ENCODE measurements around the gene RAB33B.
A peak's percentile ranks its signal among the peaks of the same experiment; 100 is the strongest.

RAB33B gene

DNA sequence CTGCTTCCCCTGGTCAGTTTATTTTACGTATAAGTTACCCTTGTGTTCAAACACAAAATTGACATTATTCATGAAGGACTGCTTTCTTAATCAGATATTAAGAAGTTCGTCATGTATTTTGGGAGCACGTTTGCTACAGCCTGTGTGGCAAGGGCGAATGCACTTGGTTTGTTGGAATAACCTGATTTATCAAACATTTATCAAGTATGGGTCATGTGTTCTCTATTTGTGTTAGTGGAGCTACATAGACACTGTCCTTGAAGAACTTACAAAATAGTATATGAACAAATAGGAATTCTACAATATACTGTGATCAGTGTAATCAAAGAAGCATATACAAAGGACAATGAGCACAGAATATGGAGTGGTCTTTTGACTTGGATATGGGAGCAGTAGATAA is 22.4 kb downstream of the RAB33B start:
- TF ChIP-seq PAX5 (IDR thresholded peaks at IDR 0.05; ENCODE audit: insufficient read depth, low read length, severe bottlenecking) (no peak), POLR2AphosphoS5 (IDR thresholded peaks at IDR 0.05; ENCODE audit: low read depth, low read length) (no peak), POLR2A (IDR thresholded peaks at IDR 0.05; ENCODE audit: low read depth, low read length) (no peak), SPI1 (IDR thresholded peaks at IDR 0.05; ENCODE audit: low read depth, low read length) (no peak), POU2F2 (IDR thresholded peaks at IDR 0.05; ENCODE audit: low read depth, low read length) (no peak), TAF1 (IDR thresholded peaks at IDR 0.05; ENCODE audit: low read depth, low read length) (no peak)
- peak; percentile 38 for FAIRE-seq
- DNase-seq (ENCODE audit: insufficient read length, low spot score): no peak

DNA sequence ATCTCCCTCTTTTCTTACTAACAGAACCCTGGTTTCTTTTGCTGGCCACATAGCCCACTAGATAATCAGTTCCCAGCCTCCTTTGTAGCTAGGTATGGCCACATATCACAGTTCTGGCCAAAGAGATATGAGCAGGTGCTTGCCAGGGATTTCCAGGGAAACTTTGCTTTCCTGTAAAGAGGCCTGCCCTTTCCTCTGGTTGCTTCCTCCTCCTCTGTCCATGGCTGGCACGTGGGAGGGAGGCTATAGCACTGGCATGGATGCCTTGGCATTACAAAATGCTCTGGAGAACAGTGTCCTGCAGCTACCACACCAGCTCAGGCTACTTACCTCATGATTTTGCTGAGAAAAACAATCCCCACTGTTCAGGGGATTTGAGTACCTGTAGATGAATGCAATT is 27.5 kb downstream of the RAB33B start:
- DNase-seq (ENCODE audit: insufficient read length, low spot score) (no peak), FAIRE-seq (no peak)
- TF ChIP-seq POLR2A (IDR thresholded peaks at IDR 0.05; ENCODE audit: low read depth, low read length) (no peak), POLR2AphosphoS5 (IDR thresholded peaks at IDR 0.05; ENCODE audit: low read depth, low read length) (no peak), POU2F2 (IDR thresholded peaks at IDR 0.05; ENCODE audit: low read depth, low read length) (no peak), PAX5 (IDR thresholded peaks at IDR 0.05; ENCODE audit: insufficient read depth, low read length, severe bottlenecking) (no peak), TAF1 (IDR thresholded peaks at IDR 0.05; ENCODE audit: low read depth, low read length) (no peak), SPI1 (IDR thresholded peaks at IDR 0.05; ENCODE audit: low read depth, low read length) (no peak)

DNA sequence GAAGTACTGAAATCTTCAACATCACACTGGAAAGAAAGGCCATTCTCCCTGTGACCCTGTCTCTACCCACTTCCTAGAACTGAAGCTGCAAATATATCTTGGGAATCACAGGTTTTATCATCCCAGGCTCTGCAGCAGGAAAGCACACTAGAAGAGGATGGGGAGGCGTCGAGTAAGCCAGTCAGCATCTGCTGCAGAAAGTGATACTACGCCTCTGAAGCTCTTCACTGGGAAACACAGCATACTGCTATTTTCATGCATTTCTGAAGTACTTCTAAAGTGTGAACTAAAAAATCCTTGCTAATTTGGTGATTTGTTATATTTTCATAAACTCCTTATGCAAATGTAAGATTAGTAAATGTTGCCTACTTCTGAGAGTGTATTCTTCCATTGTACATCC is 29.1 kb downstream of the RAB33B start:
- TF ChIP-seq POLR2A (IDR thresholded peaks at IDR 0.05; ENCODE audit: low read depth, low read length): no peak
- no peak for DNase-seq (ENCODE audit: insufficient read length, low spot score)
- FAIRE-seq: no peak

DNA sequence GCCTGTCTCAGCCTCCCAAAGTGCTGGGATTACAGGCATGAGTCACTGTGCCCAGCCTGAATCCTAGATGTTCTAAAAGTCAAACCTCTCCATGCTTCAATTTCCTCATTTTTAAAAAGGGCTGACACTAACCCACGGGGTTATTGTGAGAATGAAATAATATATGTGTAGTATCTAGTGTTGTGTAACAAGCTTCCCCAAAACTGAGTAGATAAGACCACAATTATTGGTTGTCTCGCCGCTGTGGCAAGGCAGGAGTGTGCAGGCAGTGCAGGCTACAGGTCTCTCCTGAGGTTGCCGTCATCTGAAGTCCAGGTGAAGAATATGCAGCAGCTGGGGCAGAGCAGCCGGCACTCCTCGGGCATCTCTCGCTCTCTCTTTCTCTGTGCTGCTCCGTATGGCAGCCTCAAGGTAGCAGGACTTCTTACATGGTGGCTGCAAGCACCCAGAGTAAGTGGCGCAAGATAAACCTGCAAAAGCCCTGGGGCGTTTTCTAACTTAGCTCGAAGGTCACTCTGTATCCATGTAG is 30.9 kb downstream of the RAB33B start:
- TF ChIP-seq POLR2A (IDR thresholded peaks at IDR 0.05; ENCODE audit: low read depth, low read length) (no peak), POLR2AphosphoS5 (IDR thresholded peaks at IDR 0.05; ENCODE audit: low read depth, low read length) (no peak), SPI1 (IDR thresholded peaks at IDR 0.05; ENCODE audit: low read depth, low read length) (no peak), TAF1 (IDR thresholded peaks at IDR 0.05; ENCODE audit: low read depth, low read length) (no peak), PAX5 (IDR thresholded peaks at IDR 0.05; ENCODE audit: insufficient read depth, low read length, severe bottlenecking) (no peak), POU2F2 (IDR thresholded peaks at IDR 0.05; ENCODE audit: low read depth, low read length) (no peak)
- FAIRE-seq: no peak
- no peak for DNase-seq (ENCODE audit: insufficient read length, low spot score)

DNA sequence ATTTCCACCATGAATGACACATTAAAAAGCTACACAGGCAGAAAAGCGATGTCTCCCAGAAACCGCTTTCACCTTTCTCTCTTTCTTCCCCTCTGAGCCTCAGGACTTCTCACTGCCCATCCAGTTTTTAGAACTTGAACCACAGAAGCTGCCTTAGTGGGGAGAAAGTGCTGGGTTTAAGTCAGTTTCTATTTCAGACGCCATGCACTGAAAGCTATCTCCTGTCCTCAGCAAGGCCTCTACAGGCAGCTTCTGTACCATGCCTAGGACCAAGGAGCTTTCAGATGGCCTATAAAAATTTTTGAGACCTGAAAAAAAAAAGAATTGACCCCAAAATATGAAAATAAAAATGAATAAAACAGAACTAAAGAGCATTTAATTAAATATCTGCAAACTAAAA is 34.5 kb downstream of the RAB33B start:
- DNase-seq (ENCODE audit: insufficient read length, low spot score): no peak
- TF ChIP-seq POLR2A (IDR thresholded peaks at IDR 0.05; ENCODE audit: low read depth, low read length) (no peak), SPI1 (IDR thresholded peaks at IDR 0.05; ENCODE audit: low read depth, low read length) (no peak), POU2F2 (IDR thresholded peaks at IDR 0.05; ENCODE audit: low read depth, low read length) (no peak), TAF1 (IDR thresholded peaks at IDR 0.05; ENCODE audit: low read depth, low read length) (no peak), PAX5 (IDR thresholded peaks at IDR 0.05; ENCODE audit: insufficient read depth, low read length, severe bottlenecking) (no peak), POLR2AphosphoS5 (IDR thresholded peaks at IDR 0.05; ENCODE audit: low read depth, low read length) (no peak)
- FAIRE-seq: no peak

DNA sequence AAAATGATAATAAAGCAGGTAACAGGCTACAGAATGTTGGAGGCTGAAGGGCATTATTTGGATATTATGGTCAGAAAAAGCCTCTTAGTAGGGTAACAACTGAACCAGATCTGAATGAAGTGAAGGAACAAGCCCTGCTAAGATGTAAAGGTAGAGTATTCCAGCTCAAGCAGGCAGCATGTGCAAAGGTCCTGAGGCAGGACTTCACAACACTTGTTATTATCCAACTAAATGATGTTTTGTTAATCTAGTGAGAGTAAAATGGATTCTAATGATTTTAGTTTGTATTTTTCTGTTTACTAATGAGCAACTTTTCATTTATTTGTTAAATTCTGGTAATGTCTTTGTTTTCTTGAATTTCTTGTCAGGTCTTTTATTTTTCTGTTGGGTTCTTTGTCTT is 35.7 kb downstream of the RAB33B start:
- no peak for TF ChIP-seq POU2F2 (IDR thresholded peaks at IDR 0.05; ENCODE audit: low read depth, low read length)
- no peak for TF ChIP-seq PAX5 (IDR thresholded peaks at IDR 0.05; ENCODE audit: insufficient read depth, low read length, severe bottlenecking)
- no peak for TF ChIP-seq TAF1 (IDR thresholded peaks at IDR 0.05; ENCODE audit: low read depth, low read length)
- TF ChIP-seq POLR2AphosphoS5 (IDR thresholded peaks at IDR 0.05; ENCODE audit: low read depth, low read length): no peak
- no peak for TF ChIP-seq SPI1 (IDR thresholded peaks at IDR 0.05; ENCODE audit: low read depth, low read length)
- TF ChIP-seq POLR2A (IDR thresholded peaks at IDR 0.05; ENCODE audit: low read depth, low read length): no peak
- DNase-seq (ENCODE audit: insufficient read length, low spot score): no peak
- no peak for FAIRE-seq

DNA sequence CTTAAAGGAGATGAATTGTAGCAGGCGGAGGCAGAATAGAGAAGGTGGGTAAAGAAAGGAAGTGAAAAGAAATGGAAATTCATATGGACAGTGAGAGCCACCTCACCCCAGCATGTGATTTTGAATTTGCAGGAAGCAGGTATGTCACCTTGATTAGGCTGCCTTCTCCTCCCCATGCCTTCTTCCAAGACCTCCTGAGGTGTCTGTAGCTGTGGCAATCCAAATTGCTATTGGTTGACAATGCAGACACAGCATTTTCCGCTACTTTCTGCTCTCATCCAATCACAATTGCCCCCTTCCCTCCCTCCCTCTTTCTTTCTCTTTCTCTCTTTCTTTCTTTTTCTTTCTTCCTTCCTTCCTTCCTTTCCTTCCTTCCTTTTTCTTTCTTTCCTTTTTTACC is 38.5 kb downstream of the RAB33B start:
- FAIRE-seq (no peak), DNase-seq (ENCODE audit: insufficient read length, low spot score) (no peak)
- TF ChIP-seq SPI1 (IDR thresholded peaks at IDR 0.05; ENCODE audit: low read depth, low read length): no peak
- TF ChIP-seq TAF1 (IDR thresholded peaks at IDR 0.05; ENCODE audit: low read depth, low read length): no peak
- TF ChIP-seq PAX5 (IDR thresholded peaks at IDR 0.05; ENCODE audit: insufficient read depth, low read length, severe bottlenecking): no peak
- no peak for TF ChIP-seq POLR2A (IDR thresholded peaks at IDR 0.05; ENCODE audit: low read depth, low read length)
- no peak for TF ChIP-seq POLR2AphosphoS5 (IDR thresholded peaks at IDR 0.05; ENCODE audit: low read depth, low read length)
- no peak for TF ChIP-seq POU2F2 (IDR thresholded peaks at IDR 0.05; ENCODE audit: low read depth, low read length)

DNA sequence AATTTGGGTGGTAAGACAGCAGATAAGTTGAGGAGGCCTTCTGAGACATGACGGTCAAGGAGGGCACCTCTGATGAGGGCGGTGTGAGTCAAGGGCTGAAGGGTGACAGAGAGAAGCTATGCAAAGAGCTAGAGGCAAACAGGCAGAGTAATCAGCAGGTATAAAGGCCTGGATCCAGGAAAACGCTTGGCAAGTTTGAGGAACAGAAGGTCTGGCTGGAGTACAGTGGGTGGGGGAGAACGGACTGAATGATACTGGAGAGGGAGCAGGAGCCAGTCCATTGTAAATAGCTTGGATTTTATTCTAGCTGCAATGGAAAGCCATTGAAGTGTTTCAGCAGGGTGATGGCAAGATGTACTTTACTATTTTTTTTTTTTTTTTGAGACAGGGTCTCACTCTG is 39.3 kb downstream of the RAB33B start:
- DNase-seq (ENCODE audit: insufficient read length, low spot score) (no peak), FAIRE-seq (no peak)
- TF ChIP-seq POLR2AphosphoS5 (IDR thresholded peaks at IDR 0.05; ENCODE audit: low read depth, low read length) (no peak), POLR2A (IDR thresholded peaks at IDR 0.05; ENCODE audit: low read depth, low read length) (no peak), SPI1 (IDR thresholded peaks at IDR 0.05; ENCODE audit: low read depth, low read length) (no peak), PAX5 (IDR thresholded peaks at IDR 0.05; ENCODE audit: insufficient read depth, low read length, severe bottlenecking) (no peak), TAF1 (IDR thresholded peaks at IDR 0.05; ENCODE audit: low read depth, low read length) (no peak), POU2F2 (IDR thresholded peaks at IDR 0.05; ENCODE audit: low read depth, low read length) (no peak)

DNA sequence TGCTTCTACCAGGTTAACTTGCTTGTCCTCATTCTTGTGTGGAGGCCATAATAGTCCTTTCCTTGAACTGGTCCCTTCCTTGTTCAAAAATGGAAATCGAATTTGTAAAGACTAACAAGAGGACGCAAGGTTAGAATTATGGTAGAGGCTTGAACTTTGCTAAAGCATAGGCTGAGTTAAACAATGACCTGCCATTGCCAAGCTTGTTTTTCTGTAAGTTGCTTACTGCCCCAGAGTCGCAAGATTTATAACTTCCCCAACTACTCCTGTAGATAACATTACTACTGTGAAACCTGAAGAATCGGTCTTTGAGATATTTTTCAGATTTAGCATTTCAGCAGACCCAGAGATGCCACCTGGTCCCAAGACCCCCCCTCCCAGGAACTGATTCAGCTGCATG is 45.3 kb downstream of the RAB33B start:
- DNase-seq (ENCODE audit: insufficient read length, low spot score) (no peak), FAIRE-seq (no peak)
- TF ChIP-seq PAX5 (IDR thresholded peaks at IDR 0.05; ENCODE audit: insufficient read depth, low read length, severe bottlenecking): no peak
- no peak for TF ChIP-seq POLR2AphosphoS5 (IDR thresholded peaks at IDR 0.05; ENCODE audit: low read depth, low read length)
- no peak for TF ChIP-seq POLR2A (IDR thresholded peaks at IDR 0.05; ENCODE audit: low read depth, low read length)
- no peak for TF ChIP-seq TAF1 (IDR thresholded peaks at IDR 0.05; ENCODE audit: low read depth, low read length)
- TF ChIP-seq POU2F2 (IDR thresholded peaks at IDR 0.05; ENCODE audit: low read depth, low read length): no peak
- TF ChIP-seq SPI1 (IDR thresholded peaks at IDR 0.05; ENCODE audit: low read depth, low read length): no peak

DNA sequence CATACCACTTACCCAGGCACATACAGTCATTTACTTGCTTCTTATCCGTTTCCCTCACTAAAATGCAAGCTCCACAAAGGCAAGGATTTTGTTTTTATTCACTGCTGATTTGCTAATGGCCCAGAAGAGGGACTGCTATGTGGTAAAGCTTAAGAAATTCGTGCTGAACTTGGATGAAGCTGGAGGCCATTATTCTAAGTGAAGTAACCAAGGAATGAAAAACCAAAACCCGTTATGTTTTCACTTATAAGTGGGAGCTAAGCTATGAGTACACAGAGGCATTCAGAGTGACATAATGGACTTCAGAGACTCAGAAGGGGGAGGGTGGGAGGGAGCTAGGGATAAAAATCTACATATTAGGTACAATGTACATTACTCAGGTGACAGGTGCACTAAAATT is 47.2 kb downstream of the RAB33B start:
- FAIRE-seq: no peak
- TF ChIP-seq POU2F2 (IDR thresholded peaks at IDR 0.05; ENCODE audit: low read depth, low read length) (no peak), TAF1 (IDR thresholded peaks at IDR 0.05; ENCODE audit: low read depth, low read length) (no peak)
- no peak for DNase-seq (ENCODE audit: insufficient read length, low spot score)

Data from GM12891 (cell line).